ENCODE results near the gene PTPN9.
"Not testable (repeated sequence)": the region's sequence is repeated elsewhere in the genome, so short reads cannot be mapped to it uniquely, and the experiment has no call there.

The PTPN9 gene

DNA sequence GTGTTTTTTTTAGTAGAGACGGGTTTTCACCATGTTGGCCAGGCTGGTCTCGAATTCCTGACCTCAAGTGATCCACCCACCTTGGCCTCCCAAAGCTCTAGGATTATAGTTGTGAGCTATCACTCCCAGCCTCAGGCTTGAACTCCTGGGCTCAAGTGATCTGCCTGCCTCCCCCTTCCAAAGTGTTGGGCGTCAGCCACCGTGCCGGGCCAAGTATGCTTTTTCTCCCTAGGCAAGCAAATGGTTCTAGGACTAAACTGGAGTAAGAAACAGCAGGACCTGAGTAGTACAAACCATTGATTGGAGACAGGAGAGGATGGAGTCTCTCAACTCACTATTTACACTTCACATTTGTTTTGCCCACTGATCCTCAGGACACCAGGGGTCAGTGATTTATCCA is 4.6 kb upstream of the PTPN9 start:
- DNase-seq (ENCODE audit: insufficient read length, low spot score), result no peak
- FAIRE-seq, result no peak

GRCh38 chr15:75582943-75583342 is 3.8 kb upstream of the PTPN9 start:
- not testable (repeated sequence) for DNase-seq (ENCODE audit: insufficient read length, low spot score); FAIRE-seq

DNA sequence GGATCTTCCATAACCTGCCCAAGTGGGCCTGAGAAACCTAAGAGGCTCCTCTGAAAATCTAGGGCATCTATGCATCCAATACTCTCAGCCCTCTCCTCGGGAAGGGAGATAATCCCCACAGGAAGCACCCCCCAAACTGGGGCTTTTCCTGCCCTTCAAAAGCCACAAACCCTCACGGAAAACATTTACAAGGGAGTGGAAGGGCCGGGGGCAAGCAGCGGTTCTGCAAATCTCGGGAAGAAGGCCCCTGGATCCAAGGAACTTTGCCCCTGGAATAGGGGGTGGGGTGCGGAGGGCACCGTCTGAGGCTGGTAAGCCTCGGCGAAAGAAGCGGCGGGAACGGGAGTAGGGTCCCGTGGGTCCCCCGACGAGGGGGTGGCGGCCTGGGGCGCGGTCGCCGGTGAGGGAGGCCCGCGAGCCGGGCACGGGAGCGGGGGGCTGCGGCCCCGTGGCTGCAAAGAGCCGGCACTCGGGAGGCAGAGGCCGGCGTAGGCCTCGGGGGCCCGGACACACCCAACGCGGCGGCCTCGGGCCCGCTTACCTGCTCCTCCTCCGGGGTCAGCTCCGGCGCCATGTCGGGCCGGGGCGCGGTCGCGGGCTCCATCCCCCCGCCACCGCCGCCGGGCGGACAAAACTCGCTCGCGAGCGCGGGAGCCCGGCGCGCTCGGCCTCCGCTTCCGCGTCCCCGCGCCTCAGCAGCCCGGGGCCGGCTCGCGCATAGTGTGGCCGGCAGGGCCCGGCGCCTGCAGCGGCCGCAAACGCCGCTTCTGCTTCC is 755 bp downstream of the PTPN9 start:
- DNase-seq (ENCODE audit: insufficient read length, low spot score) (peak; percentile 39), FAIRE-seq (no peak)

DNA sequence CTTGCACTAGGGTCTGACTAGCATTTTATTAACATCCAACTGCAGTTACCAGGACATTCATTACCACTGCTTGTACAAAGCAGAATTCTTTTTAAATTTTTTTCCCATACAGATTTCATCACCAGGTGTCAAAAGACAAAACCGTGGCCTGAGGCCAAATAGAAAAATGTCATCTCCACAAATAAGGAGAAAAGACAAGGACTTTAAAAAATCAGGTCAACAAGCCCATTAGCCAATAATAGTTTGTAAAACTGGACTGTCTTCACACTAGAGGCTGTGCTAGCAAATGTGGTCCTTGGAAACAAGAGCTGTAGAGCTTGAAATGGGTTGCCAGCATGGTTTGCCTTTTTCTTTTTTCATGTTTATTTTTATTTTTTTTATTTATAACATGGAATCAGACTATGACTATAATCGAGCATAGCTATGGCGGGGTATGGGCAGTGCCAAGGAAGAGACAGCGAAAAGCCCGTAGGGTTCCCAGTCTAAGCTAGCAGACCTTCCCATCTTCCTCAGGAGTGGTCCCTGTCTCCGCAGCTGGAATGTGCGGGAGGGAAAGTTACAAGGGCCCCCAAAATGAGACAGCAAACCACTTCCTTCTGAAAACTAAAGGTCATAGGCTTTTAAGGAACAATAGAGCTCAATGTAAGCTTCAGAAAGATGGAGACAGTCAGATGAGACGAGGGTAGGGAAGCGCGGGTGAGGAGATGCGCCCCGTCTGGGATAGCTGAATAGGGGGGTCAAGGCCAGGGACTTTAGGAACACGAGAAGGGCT is 1.5 kb downstream of the PTPN9 start:
- DNase-seq (ENCODE audit: insufficient read length, low spot score), result no peak
- FAIRE-seq, result peak; percentile 62

GRCh38 chr15:75573648-75574384 is 5.3 kb downstream of the PTPN9 start:
- no peak for FAIRE-seq
- DNase-seq (ENCODE audit: insufficient read length, low spot score), result no peak

- FAIRE-seq, result no peak
- DNase-seq (ENCODE audit: insufficient read length, low spot score), result no peak
Observed at GRCh38 chr15:75570126-75570845, 8.8 kb downstream of the PTPN9 start.

- no peak for FAIRE-seq
- DNase-seq (ENCODE audit: insufficient read length, low spot score), result no peak
Observed at GRCh38 chr15:75565062-75565970, 13.8 kb downstream of the PTPN9 start.

DNA sequence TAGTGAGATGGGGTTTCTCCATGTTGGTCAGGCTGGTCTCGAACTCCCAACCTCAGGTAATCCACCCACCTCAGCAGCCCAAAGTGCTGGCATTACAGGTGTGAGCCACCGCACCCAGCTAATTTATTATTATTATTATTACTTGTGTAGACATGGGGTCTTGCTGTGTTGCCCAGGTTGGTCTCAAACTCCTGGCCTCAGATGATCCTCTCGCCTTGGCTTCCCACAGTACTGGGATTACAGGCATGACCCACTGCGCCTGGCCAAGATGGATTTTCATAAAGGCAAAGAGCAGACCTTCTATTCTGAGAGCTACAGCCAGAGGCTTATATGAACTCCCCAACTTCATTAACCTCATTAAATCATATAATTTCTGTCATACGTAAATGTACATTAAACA is 17.2 kb downstream of the PTPN9 start:
- DNase-seq (ENCODE audit: insufficient read length, low spot score) (no peak), FAIRE-seq (no peak)

- DNase-seq (ENCODE audit: insufficient read length, low spot score); FAIRE-seq: not testable (repeated sequence)
Observed at GRCh38 chr15:75559360-75559759, 19.8 kb downstream of the PTPN9 start.

- FAIRE-seq; DNase-seq (ENCODE audit: insufficient read length, low spot score): not testable (repeated sequence)
Observed at GRCh38 chr15:75558955-75559354, 20.2 kb downstream of the PTPN9 start.

DNA sequence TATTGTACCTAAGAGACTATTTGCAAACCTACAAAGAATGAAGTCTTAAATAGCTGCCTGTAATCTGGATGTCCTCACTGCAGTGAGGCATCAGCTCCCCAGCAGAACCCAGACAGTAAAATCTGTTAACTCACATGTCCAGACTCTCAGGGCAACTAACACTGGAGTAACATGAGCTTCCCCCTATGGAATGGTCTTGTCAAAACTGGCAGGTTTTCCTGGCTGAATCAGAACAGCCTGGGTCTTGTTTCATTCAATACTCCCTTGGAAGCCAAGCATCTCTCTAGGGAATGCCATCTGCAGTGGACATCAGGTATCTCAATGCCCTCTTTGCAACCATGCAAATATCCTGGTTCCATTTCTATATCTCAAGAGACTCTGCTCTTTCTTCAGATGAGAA is 24.4 kb downstream of the PTPN9 start:
- FAIRE-seq (no peak), DNase-seq (ENCODE audit: insufficient read length, low spot score) (no peak)

DNA sequence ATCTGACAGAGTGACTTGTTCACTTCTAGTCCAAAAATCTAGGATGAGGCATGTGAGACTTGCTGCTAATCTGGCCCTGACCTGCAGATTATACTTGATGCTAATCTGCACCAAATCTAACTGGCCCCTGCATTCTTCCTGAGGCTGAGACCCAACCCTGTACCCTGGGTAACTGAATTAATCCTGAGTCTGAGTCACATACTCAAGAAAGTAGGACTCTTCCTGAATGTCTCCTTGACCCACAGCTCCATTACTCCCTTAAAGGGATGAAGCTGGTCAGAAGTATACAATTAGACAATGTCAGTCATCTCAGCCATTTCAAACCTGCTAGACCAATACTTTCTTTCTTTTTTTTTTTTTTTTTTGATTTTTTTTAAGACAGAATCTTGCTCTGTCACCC is 25.5 kb downstream of the PTPN9 start:
- no peak for FAIRE-seq

DNA sequence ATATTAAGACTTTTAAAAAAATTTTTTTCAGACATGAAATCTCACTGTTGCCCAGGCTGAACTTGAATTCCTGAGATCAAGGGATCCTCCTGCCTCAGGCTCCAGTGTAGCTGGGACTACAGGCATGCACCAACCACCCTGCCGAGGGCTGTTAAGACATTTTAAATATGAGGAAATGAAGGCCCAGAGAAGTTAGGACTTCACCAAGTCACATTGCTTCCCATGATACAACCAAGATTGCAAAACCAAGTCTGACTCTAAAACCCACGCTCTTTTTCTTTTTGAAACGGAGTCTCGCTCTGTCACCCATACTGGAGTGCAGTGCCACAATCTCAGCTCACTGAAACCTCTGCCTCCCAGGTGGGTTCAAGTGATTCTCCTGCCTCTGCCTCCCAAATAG is 28.0 kb downstream of the PTPN9 start:
- no peak for FAIRE-seq
- no peak for DNase-seq (ENCODE audit: insufficient read length, low spot score)

More for the DNA sequence above, 25.5 kb downstream of the PTPN9 start:
- no peak for DNase-seq (ENCODE audit: insufficient read length, low spot score)

DNA sequence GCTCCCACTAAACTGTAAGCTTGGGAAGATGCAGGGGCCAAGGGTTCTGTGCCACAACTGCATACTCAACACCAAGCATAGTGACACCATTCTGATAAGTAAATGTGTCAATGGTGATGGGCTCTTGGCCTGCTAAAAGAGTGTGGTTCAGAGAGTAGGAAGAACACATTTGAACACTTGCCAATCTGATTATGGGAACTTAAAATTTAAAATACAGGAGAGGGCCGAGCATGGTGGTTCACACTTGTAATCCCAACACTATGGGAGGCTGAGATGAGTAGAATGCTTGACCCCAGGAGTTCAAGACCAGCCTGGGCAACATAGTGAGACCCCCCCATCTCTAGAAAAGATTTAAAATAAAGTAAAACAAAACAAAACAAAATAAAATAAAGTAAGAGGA is 34.1 kb downstream of the PTPN9 start:
- no peak for FAIRE-seq
- DNase-seq (ENCODE audit: insufficient read length, low spot score), result no peak

DNA sequence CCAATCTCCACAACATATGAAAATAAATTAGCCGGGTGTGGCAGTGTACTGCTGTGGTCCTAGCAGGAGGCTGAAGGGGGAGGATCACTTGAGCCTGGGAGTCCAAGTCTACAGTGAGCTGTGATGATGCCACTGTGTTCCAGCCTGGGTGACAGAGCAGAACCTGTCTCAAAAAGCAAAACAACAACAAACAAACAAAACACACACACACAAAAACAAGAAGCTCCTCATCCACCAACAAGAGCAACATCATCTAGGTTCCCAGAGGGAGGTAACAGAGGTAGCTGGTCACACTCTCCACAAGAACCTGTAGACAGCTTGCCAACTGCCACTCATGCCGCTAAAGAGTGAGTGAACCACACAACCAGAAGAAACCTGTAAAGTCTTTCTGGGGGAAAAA is 34.8 kb downstream of the PTPN9 start:
- DNase-seq (ENCODE audit: insufficient read length, low spot score) (no peak), FAIRE-seq (no peak)

GRCh38 chr15:75542949-75543545 is 36.1 kb downstream of the PTPN9 start:
- FAIRE-seq, result not testable (repeated sequence)

DNA sequence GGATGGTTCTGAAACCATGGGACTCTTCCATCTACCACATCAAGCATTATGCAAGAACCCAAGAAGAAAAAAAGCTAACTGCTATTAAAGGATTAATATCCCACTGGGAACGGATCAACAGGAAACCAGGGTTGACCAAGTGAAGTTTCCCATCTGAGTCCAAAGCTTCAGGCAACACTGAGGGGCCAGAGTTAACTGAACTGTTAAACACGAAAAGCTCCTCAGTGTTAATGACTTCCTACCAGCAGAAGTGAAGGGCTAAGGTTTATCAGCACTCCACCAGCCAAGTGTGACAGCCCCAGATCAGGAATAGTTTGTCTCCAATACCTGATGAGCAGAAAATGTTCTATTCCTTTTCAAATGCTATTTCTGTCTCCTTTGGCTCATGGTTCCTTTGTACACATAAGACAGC is 36.7 kb downstream of the PTPN9 start:
- FAIRE-seq, result no peak
- DNase-seq (ENCODE audit: insufficient read length, low spot score), result no peak

More at GRCh38 chr15:75542949-75543545, 36.1 kb downstream of the PTPN9 start:
- not testable (repeated sequence) for DNase-seq (ENCODE audit: insufficient read length, low spot score)

DNA sequence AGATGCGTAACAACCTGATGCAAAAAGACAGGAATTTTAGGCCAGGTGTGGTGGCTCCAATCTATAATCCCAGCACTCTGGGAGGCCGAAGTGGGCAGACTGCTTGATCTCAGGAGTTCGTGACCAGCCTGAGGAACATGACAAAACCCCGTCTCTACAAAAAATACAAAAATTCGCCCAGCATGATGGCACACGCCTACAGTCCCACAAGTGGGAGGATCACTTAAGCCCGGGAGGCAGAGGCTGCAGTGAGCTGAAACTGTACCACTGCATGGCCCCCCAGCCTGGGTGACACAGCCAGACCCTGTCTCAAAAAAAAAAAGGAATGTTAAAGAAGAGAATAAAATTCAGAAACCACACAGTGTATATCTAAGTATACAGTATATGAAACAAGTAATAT is 40.7 kb downstream of the PTPN9 start:
- FAIRE-seq (no peak), DNase-seq (ENCODE audit: insufficient read length, low spot score) (no peak)

DNA sequence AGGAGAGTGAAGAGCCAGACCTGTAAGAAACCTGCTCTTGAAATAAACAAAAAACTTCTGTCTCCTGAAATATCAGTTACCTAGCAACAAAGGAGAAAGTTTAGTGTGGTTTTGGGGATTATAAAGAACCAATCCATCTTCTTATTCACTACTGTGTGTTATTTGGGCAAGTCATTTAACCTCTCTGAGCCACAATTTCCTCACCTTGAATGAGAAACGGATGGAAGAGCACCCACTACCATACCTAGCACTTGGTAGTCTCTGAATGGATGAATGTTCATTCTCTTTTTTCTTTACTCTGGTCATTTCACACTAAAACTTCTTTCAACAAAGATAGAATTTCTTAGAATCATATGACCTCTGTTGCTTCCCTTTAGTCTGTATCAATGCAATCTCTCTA is 45.2 kb downstream of the PTPN9 start:
- DNase-seq (ENCODE audit: insufficient read length, low spot score), result no peak
- no peak for FAIRE-seq
